Keratinocyte (primary cell): ENCODE measurements around the gene ARHGAP28. TPM values are rescaled to one million over a fixed set of nuclear protein-coding genes. Genes with fewer than 3 reads are reported as not detected.

ENCODE experiments used
- DNase-seq: peaks from one replicate; pipeline ENCODE4 v3.0.0-alpha.2; 2011; ENCODE audit warnings: low read depth, missing footprints, low spot score
- FAIRE-seq: peaks from 2 replicates; lab custom pipeline; 2011; peaks lifted over from hg19 to GRCh38; lab: Jason Lieb, UNC
- H2AFZ ChIP-seq: 2 replicates; pipeline ENCODE4 v1.6.0; 2012; ENCODE audit warnings: low read length, control low read depth, inconsistent platforms; ENCODE audit not compliant: control insufficient read depth
- H3K27ac ChIP-seq: 2 replicates; pipeline ENCODE4 v1.5.1; 2011; ENCODE audit warnings: low read length; ENCODE audit not compliant: control insufficient read depth, insufficient read depth
- H3K27me3 ChIP-seq: 3 replicates; pipeline ENCODE4 v1.6.0; 2011; ENCODE audit warnings: low read length; ENCODE audit not compliant: control insufficient read depth, insufficient read depth; ENCODE audit errors: extremely low read depth
- H3K36me3 ChIP-seq, 2 experiments: 2 replicates in 1 of 2; 3 replicates in 1 of 2; pipeline ENCODE4 v1.5.1; 2011; ENCODE audit warnings: low read length in 2 of 2, mild to moderate bottlenecking in 1 of 2; ENCODE audit not compliant: control insufficient read depth in 2 of 2, insufficient read depth in 2 of 2; ENCODE audit errors: extremely low read depth in 1 of 2
- H3K4me1 ChIP-seq: 3 replicates; pipeline ENCODE4 v1.5.1; 2011; ENCODE audit warnings: low read length; ENCODE audit not compliant: control insufficient read depth, insufficient read depth; ENCODE audit errors: extremely low read depth
- H3K4me2 ChIP-seq: 3 replicates; pipeline ENCODE4 v1.6.0; 2011; ENCODE audit warnings: low read depth, low read length; ENCODE audit not compliant: control insufficient read depth, insufficient read depth; ENCODE audit errors: extremely low read depth
- H3K4me3 ChIP-seq, 3 experiments: fragments of 200-600 bp in 1 of 3; sonication (generic) in 1 of 3; 2 replicates in 2 of 3; 3 replicates in 1 of 3; pipeline ENCODE4 v1.5.1; 2011 to 2016; ENCODE audit warnings: low read length in 3 of 3, mild to moderate bottlenecking in 3 of 3, control low read depth in 2 of 3, inconsistent platforms in 1 of 3, low read depth in 1 of 3, mixed read lengths in 1 of 3, mixed run types in 1 of 3, moderate library complexity in 1 of 3; ENCODE audit not compliant: control insufficient read depth in 2 of 3, insufficient read depth in 2 of 3; ENCODE audit errors: extremely low read depth in 1 of 3
- H3K79me2 ChIP-seq: 2 replicates; pipeline ENCODE4 v1.6.0; 2012; ENCODE audit warnings: low read length; ENCODE audit not compliant: control insufficient read depth, insufficient read depth
- H3K9ac ChIP-seq: 3 replicates; pipeline ENCODE4 v1.6.0; 2011; ENCODE audit warnings: low read length; ENCODE audit not compliant: control insufficient read depth, insufficient read depth; ENCODE audit errors: extremely low read depth
- H3K9me1 ChIP-seq: 3 replicates; pipeline ENCODE4 v1.6.0; 2011; ENCODE audit warnings: low read length; ENCODE audit not compliant: control insufficient read depth, insufficient read depth; ENCODE audit errors: extremely low read depth
- H3K9me3 ChIP-seq: 2 replicates; pipeline ENCODE4 v1.5.1; 2012; ENCODE audit warnings: low read depth, low read length; ENCODE audit not compliant: control insufficient read depth
- H4K20me1 ChIP-seq: 3 replicates; pipeline ENCODE4 v1.6.0; 2011; ENCODE audit warnings: low read length; ENCODE audit not compliant: control insufficient read depth, insufficient read depth; ENCODE audit errors: extremely low read depth
- EZH2 ChIP-seq: IDR thresholded peaks from one replicate; pipeline ENCODE4 v1.6.1; 2012; ENCODE audit warnings: inconsistent platforms, mild to moderate bottlenecking, low read length, moderate library complexity
- dilution Hi-C: fragments of 300-500 bp; cut with MboI; formaldehyde crosslinking; loops from one replicate; pipeline ENCODE4 v1.7.0; 2020; ENCODE audit warnings: low sequenced_read_pairs; ENCODE audit not compliant: extremely low pct_ligation_motif_present
- polyA plus RNA-seq, 5 experiments: library from polyadenylated mRNA; depleted of rRNA in 3 of 5; stranded (reverse) in 3 of 5; stranded (forward) in 1 of 5; unstranded in 1 of 5; fragments of >200 nt; gene quantifications; 1 replicate in 1 of 5; 2 replicates in 3 of 5; 3 replicates in 1 of 5; pipeline versions ENCODE4 v1.2.1 to v1.2.3, GENCODE V29; 2011 to 2012; ENCODE audit warnings: missing spikeins in 2 of 5, low read depth in 1 of 5, low replicate concordance in 1 of 5
- TF ChIP-seq, protein P1 (sequence below), 3 experiments: IDR thresholded peaks in 1 of 3; conservative IDR thresholded peaks in 1 of 3; optimal IDR thresholded peaks in 1 of 3; 2 replicates in 2 of 3; 3 replicates in 1 of 3; pipeline versions ENCODE3 to v1.5.1; 2011; ENCODE audit warnings: low read length in 3 of 3, mild to moderate bottlenecking in 3 of 3, moderate library complexity in 2 of 3, control low read depth in 1 of 3, inconsistent platforms in 1 of 3; ENCODE audit not compliant: insufficient read depth in 2 of 3; ENCODE audit errors: extremely low read depth in 1 of 3

Gene ARHGAP28
- polyA plus RNA-seq, 1 donor (not counting 4 experiments of a cell fraction or from before 2014, with no cell fraction given), result 0.43 TPM

GRCh38 chr18:6757931-6758330, 28.4 kb downstream of the ARHGAP28 start:
- dilution Hi-C loops, result no loop called here
- no peaks in the 10 kb centered on the region for H3K9me1 ChIP-seq
- FAIRE-seq, result no peak
- H3K9me3 ChIP-seq, result no peaks in the 10 kb centered on the region
- no peak overlapping the region for H3K27ac ChIP-seq
- no peaks in the 10 kb centered on the region for H3K79me2 ChIP-seq
- no peak for DNase-seq
- no peak for TF ChIP-seq EZH2
- TF ChIP-seq, protein P1, sequence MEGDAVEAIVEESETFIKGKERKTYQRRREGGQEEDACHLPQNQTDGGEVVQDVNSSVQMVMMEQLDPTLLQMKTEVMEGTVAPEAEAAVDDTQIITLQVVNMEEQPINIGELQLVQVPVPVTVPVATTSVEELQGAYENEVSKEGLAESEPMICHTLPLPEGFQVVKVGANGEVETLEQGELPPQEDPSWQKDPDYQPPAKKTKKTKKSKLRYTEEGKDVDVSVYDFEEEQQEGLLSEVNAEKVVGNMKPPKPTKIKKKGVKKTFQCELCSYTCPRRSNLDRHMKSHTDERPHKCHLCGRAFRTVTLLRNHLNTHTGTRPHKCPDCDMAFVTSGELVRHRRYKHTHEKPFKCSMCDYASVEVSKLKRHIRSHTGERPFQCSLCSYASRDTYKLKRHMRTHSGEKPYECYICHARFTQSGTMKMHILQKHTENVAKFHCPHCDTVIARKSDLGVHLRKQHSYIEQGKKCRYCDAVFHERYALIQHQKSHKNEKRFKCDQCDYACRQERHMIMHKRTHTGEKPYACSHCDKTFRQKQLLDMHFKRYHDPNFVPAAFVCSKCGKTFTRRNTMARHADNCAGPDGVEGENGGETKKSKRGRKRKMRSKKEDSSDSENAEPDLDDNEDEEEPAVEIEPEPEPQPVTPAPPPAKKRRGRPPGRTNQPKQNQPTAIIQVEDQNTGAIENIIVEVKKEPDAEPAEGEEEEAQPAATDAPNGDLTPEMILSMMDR (optimal IDR thresholded peaks at IDR 0.05 in 1 of 3, IDR thresholded peaks at IDR 0.05 in 1 of 3, conservative IDR thresholded peaks at IDR 0.05 in 1 of 3; ENCODE audit: extremely low read depth in 1 of 3, insufficient read depth in 2 of 3, low read length in 3 of 3), result no peak
- no peaks in the 10 kb centered on the region for H3K4me1 ChIP-seq
- no peak overlapping the region for H3K4me3 ChIP-seq
- H3K36me3 ChIP-seq, result no peaks in the 10 kb centered on the region
- no peaks in the 10 kb centered on the region for H3K27me3 ChIP-seq
- no peak overlapping the region for H3K9ac ChIP-seq
- no peaks in the 10 kb centered on the region for H4K20me1 ChIP-seq
- H2AFZ ChIP-seq, result no peak overlapping the region
- H3K4me2 ChIP-seq, result no peak overlapping the region

DNA sequence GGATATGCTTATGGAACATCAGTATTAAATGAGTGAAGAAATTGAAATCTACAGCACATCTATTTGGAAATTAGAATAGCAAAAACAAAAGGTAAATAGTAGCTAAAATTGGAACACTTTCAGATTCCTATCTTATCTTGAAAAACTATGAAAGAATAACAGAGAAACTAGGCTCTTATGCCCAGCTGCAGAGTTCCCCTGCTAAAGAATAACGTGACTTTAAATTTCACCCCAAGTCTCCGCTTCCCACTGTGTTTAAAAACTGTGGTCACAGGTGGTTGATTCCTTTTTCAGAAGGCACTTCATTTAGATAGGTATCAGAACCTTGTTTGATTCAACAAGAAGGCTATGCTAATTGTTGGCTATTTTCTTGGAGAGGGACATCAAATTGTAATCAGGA, 30.1 kb downstream of the ARHGAP28 start:
- Histone ChIP-seq H3K27me3 (no peaks in the 10 kb centered on the region), H3K9me3 (no peaks in the 10 kb centered on the region), H2AFZ (no peak overlapping the region), H3K9ac (no peak overlapping the region), H3K9me1 (no peaks in the 10 kb centered on the region), H3K79me2 (no peaks in the 10 kb centered on the region), H3K27ac (no peak overlapping the region), H3K36me3 (no peaks in the 10 kb centered on the region), H3K4me2 (no peak overlapping the region), H3K4me3 (no peak overlapping the region), H4K20me1 (no peaks in the 10 kb centered on the region), H3K4me1 (no peaks in the 10 kb centered on the region)
- no peak for TF ChIP-seq EZH2
- TF ChIP-seq, protein P1 (optimal IDR thresholded peaks at IDR 0.05 in 1 of 3, IDR thresholded peaks at IDR 0.05 in 1 of 3, conservative IDR thresholded peaks at IDR 0.05 in 1 of 3; ENCODE audit: extremely low read depth in 1 of 3, insufficient read depth in 2 of 3, low read length in 3 of 3), result no peak
- no peak for FAIRE-seq
- DNase-seq, result no peak
- dilution Hi-C loops, result no loop called here
